Vagina (tissue), 2 donors: ENCODE measurements around the gene NELL1.

Experiments
- POLR2A ChIP-seq, 2 donors: fragments of 450-650 bp; IDR thresholded peaks; one replicate each; pipeline ENCODE4 v1.6.1; 2017; ENCODE audit warnings: antibody characterized with exemption in 2 of 2, mild to moderate bottlenecking in 2 of 2, moderate library complexity in 2 of 2
- POLR2AphosphoS5 ChIP-seq, 2 donors: sonication (generic); formaldehyde crosslinking; IDR thresholded peaks; one replicate each; pipeline ENCODE4 v1.9.0; 2017; ENCODE audit warnings: antibody characterized with exemption in 2 of 2, mild to moderate bottlenecking in 2 of 2, low read depth in 1 of 2; ENCODE audit not compliant: insufficient read depth in 1 of 2
- TF ChIP-seq, protein P1 (sequence below), 3 experiments: fragments of 450-650 bp in 2 of 3; fragments of 200-600 bp in 1 of 3; sonication (generic) in 1 of 3; IDR thresholded peaks; one replicate each; pipeline ENCODE4 v1.5.1; 2017 to 2019; ENCODE audit warnings: antibody characterized with exemption in 3 of 3, mild to moderate bottlenecking in 2 of 3, moderate library complexity in 2 of 3

DNA sequence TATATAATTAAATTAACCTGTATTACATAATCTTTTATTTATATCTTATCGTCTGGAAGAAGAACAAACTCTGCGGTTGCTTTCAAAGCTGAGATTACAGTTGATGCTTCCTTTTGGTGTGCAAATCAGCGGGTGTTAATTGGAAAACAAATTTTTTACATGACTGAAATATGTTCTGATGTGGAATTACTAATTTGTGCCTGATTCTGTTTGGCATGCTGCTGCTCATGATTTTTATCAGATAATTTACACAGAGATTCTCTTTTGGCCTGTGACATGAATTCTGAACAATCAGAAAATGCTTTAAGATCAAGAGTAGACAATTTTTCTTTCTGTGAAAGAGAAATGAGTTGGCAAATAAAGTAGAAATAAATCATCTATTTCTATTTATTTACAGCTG lies 510.8 kb downstream of the NELL1 start:
- TF ChIP-seq, protein P1, sequence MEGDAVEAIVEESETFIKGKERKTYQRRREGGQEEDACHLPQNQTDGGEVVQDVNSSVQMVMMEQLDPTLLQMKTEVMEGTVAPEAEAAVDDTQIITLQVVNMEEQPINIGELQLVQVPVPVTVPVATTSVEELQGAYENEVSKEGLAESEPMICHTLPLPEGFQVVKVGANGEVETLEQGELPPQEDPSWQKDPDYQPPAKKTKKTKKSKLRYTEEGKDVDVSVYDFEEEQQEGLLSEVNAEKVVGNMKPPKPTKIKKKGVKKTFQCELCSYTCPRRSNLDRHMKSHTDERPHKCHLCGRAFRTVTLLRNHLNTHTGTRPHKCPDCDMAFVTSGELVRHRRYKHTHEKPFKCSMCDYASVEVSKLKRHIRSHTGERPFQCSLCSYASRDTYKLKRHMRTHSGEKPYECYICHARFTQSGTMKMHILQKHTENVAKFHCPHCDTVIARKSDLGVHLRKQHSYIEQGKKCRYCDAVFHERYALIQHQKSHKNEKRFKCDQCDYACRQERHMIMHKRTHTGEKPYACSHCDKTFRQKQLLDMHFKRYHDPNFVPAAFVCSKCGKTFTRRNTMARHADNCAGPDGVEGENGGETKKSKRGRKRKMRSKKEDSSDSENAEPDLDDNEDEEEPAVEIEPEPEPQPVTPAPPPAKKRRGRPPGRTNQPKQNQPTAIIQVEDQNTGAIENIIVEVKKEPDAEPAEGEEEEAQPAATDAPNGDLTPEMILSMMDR (IDR thresholded peaks at IDR 0.05): no peak
- no peak for TF ChIP-seq POLR2A (IDR thresholded peaks at IDR 0.05)
- no peak for TF ChIP-seq POLR2AphosphoS5 (IDR thresholded peaks at IDR 0.05; ENCODE audit: insufficient read depth in 1 of 2, low read depth in 1 of 2)
